GM12874 (cell line): ENCODE measurements around the gene HTRA1.

Experiments used
- CTCF ChIP-seq: IDR thresholded peaks from 2 replicates; pipeline ENCODE4 v1.5.1; 2011; ENCODE audit warnings: low read depth, mild to moderate bottlenecking, control low read depth, low read length, moderate library complexity; ENCODE audit not compliant: insufficient read depth

HTRA1 gene

GRCh38 chr10:122445469-122445868 is 15.9 kb upstream of the HTRA1 start:
- no peak for TF ChIP-seq CTCF

GRCh38 chr10:122445904-122446303 is 15.4 kb upstream of the HTRA1 start:
- no peak for TF ChIP-seq CTCF

- no peak for TF ChIP-seq CTCF
Measured at GRCh38 chr10:122446668-122447423, 14.5 kb upstream of the HTRA1 start.

- TF ChIP-seq CTCF, result no peak
Measured at GRCh38 chr10:122448600-122448999, 12.8 kb upstream of the HTRA1 start.

GRCh38 chr10:122449153-122449552 is 12.2 kb upstream of the HTRA1 start:
- TF ChIP-seq CTCF, result no peak

GRCh38 chr10:122450353-122450990 is 10.9 kb upstream of the HTRA1 start:
- no peak for TF ChIP-seq CTCF

- TF ChIP-seq CTCF, result no peak
Measured at GRCh38 chr10:122454071-122454470, 7.3 kb upstream of the HTRA1 start.
